SK-N-SH treated with all-trans-retinoic acid at 6 μM for 48 hours (cell line): ENCODE data around the gene USB1.

Source experiments
- ATAC-seq: fragments of 200-7000 bp; cut with Tn5 transposase; 3 replicates; pipeline ENCODE4 v1.9.1; 2020; ENCODE audit warnings: mild to moderate bottlenecking, moderate library complexity
- ARNTL ChIP-seq: fragments of 450-650 bp; formaldehyde crosslinking; IDR thresholded peaks from 2 replicates; pipeline ENCODE4 v1.5.0; 2020; ENCODE audit warnings: low read depth, mild to moderate bottlenecking, moderate library complexity, borderline replicate concordance
- BACH2 ChIP-seq: fragments of 250-450 bp; sonication (Bioruptor Pico); IDR thresholded peaks from 2 replicates; pipeline ENCODE4 v1.9.0; 2021; ENCODE audit warnings: mild to moderate bottlenecking, borderline replicate concordance
- CREB5 ChIP-seq: fragments of 250-450 bp; sonication (Bioruptor Pico); IDR thresholded peaks from 2 replicates; pipeline ENCODE4 v1.5.1; 2020; ENCODE audit warnings: low read depth, mild to moderate bottlenecking, moderate library complexity
- CSDC2 ChIP-seq: fragments of 250-450 bp; sonication (Bioruptor Pico); IDR thresholded peaks from 2 replicates; pipeline ENCODE4 v1.5.0; 2020; ENCODE audit warnings: mild to moderate bottlenecking, moderate library complexity
- CSRNP3 ChIP-seq: fragments of 250-450 bp; sonication (Bioruptor Pico); IDR thresholded peaks from 2 replicates; pipeline ENCODE4 v1.5.1; 2021; ENCODE audit warnings: mild to moderate bottlenecking, moderate library complexity
- ESRRG ChIP-seq: fragments of 250-450 bp; sonication (Bioruptor Pico); IDR thresholded peaks from 2 replicates; pipeline ENCODE4 v1.6.1; 2021; ENCODE audit warnings: mild to moderate bottlenecking
- OSR1 ChIP-seq: fragments of 250-450 bp; sonication (Bioruptor Pico); IDR thresholded peaks from 2 replicates; pipeline ENCODE4 v1.8.0; 2022; ENCODE audit warnings: moderate library complexity, mild to moderate bottlenecking, inconsistent platforms
- PATZ1 ChIP-seq: fragments of 250-450 bp; sonication (Bioruptor Pico); IDR thresholded peaks from 2 replicates; pipeline ENCODE4 v1.8.0; 2020; ENCODE audit warnings: mild to moderate bottlenecking, moderate library complexity, borderline replicate concordance
- POU6F1 ChIP-seq: fragments of 250-450 bp; sonication (Bioruptor Pico); IDR thresholded peaks from 2 replicates; pipeline ENCODE4 v1.8.0; 2021; ENCODE audit warnings: low read depth, mild to moderate bottlenecking, moderate library complexity, borderline replicate concordance
- RARB ChIP-seq: fragments of 250-450 bp; sonication (Bioruptor Pico); IDR thresholded peaks from 2 replicates; pipeline ENCODE4 v1.8.0; 2021; ENCODE audit warnings: mild to moderate bottlenecking, moderate library complexity
- SNAI2 ChIP-seq: fragments of 250-450 bp; sonication (Bioruptor Pico); IDR thresholded peaks from 2 replicates; pipeline ENCODE4 v1.5.0; 2020; ENCODE audit warnings: mild to moderate bottlenecking, moderate library complexity
- TCF4 ChIP-seq: fragments of 250-450 bp; sonication (Bioruptor Pico); IDR thresholded peaks from 2 replicates; pipeline ENCODE4 v1.8.0; 2021; ENCODE audit warnings: mild to moderate bottlenecking, moderate library complexity, borderline replicate concordance
- TOX ChIP-seq: fragments of 250-450 bp; sonication (Bioruptor Pico); IDR thresholded peaks from 2 replicates; pipeline ENCODE4 v1.8.0; 2021; ENCODE audit warnings: mild to moderate bottlenecking, moderate library complexity, borderline replicate concordance
- TSHZ2 ChIP-seq: fragments of 250-450 bp; sonication (Bioruptor Pico); IDR thresholded peaks from 2 replicates; pipeline ENCODE4 v1.5.0; 2020; ENCODE audit warnings: mild to moderate bottlenecking, moderate library complexity
- ZC3H10 ChIP-seq: fragments of 250-450 bp; sonication (Bioruptor Pico); IDR thresholded peaks from 2 replicates; pipeline ENCODE4 v1.5.1; 2021; ENCODE audit warnings: mild to moderate bottlenecking, moderate library complexity
- ZFP3 ChIP-seq: fragments of 250-450 bp; sonication (Bioruptor Pico); IDR thresholded peaks from 2 replicates; pipeline ENCODE4 v1.5.0; 2020; ENCODE audit warnings: mild to moderate bottlenecking, moderate library complexity
- ZFP30 ChIP-seq: fragments of 450-650 bp; formaldehyde crosslinking; IDR thresholded peaks from 2 replicates; pipeline ENCODE4 v1.5.0; 2022; ENCODE audit warnings: mild to moderate bottlenecking, moderate library complexity
- ZNF565 ChIP-seq: fragments of 450-650 bp; formaldehyde crosslinking; conservative IDR thresholded peaks from 2 replicates; pipeline ENCODE4 v1.5.0; 2020; ENCODE audit warnings: low read depth, mild to moderate bottlenecking, moderate library complexity
- ZNF70 ChIP-seq: fragments of 450-650 bp; formaldehyde crosslinking; IDR thresholded peaks from 2 replicates; pipeline ENCODE4 v1.5.0; 2020; ENCODE audit warnings: mild to moderate bottlenecking, moderate library complexity
- ZNF8 ChIP-seq: fragments of 450-650 bp; formaldehyde crosslinking; IDR thresholded peaks from 2 replicates; pipeline ENCODE4 v1.5.0; 2020; ENCODE audit warnings: mild to moderate bottlenecking, moderate library complexity

The USB1 gene

GRCh38 chr16:57988929-57989328 lies 12.3 kb upstream of the USB1 start:
- TF ChIP-seq POU6F1 (CRISPR knock-in tag) (no peak), ZNF8 (CRISPR knock-in tag) (no peak), ESRRG (CRISPR knock-in tag) (no peak), TCF4 (CRISPR knock-in tag) (no peak), TOX (CRISPR knock-in tag) (no peak), BACH2 (no peak), ZFP3 (CRISPR knock-in tag) (no peak), ARNTL (CRISPR knock-in tag) (no peak), PATZ1 (CRISPR knock-in tag) (no peak), ZNF565 (CRISPR knock-in tag) (no peak), ZC3H10 (CRISPR knock-in tag) (no peak), RARB (CRISPR knock-in tag) (no peak), CSRNP3 (CRISPR knock-in tag) (no peak), ZNF70 (CRISPR knock-in tag) (no peak)

GRCh38 chr16:57991551-57992059 lies 9.6 kb upstream of the USB1 start:
- no peak for ATAC-seq
- TF ChIP-seq TSHZ2 (no peak), ZNF70 (CRISPR knock-in tag) (no peak), ARNTL (CRISPR knock-in tag) (no peak), CSDC2 (CRISPR knock-in tag) (no peak), SNAI2 (CRISPR knock-in tag) (no peak), CREB5 (CRISPR knock-in tag) (no peak), ESRRG (CRISPR knock-in tag) (no peak), TCF4 (CRISPR knock-in tag) (no peak), PATZ1 (CRISPR knock-in tag) (no peak), ZFP30 (CRISPR knock-in tag) (no peak), CSRNP3 (CRISPR knock-in tag) (no peak), OSR1 (CRISPR knock-in tag) (no peak)
- TF ChIP-seq, all 23 proteins: peak for 0

More at GRCh38 chr16:57988929-57989328, 12.3 kb upstream of the USB1 start:
- no peak for ATAC-seq
